H1 (cell line): ENCODE data around the gene SMAGP.

Experiments used
- CEBPB ChIP-seq: IDR thresholded peaks from 2 replicates; pipeline ENCODE4 v1.6.1; 2012; ENCODE audit warnings: low read depth, low read length
- CHD2 ChIP-seq: IDR thresholded peaks from 2 replicates; pipeline ENCODE4 v1.6.1; 2012; ENCODE audit warnings: low read length, improper control_type of control experiment
- EGR1 ChIP-seq: IDR thresholded peaks from 2 replicates; pipeline ENCODE4 v1.6.1; 2011; ENCODE audit warnings: low read depth, low read length, borderline replicate concordance
- EP300 ChIP-seq, 2 experiments: IDR thresholded peaks; 1 replicate in 1 of 2; 2 replicates in 1 of 2; pipeline ENCODE4 v1.6.1; 2011 to 2012; ENCODE audit warnings: low read depth in 2 of 2, low read length in 2 of 2, mild to moderate bottlenecking in 2 of 2, borderline replicate concordance in 1 of 2, inconsistent platforms in 1 of 2, moderate library complexity in 1 of 2
- EZH2 ChIP-seq: fragments of 200-600 bp; sonication (generic); IDR thresholded peaks from 2 replicates; pipeline ENCODE4 v1.7.1; 2012; ENCODE audit warnings: low read depth, mild to moderate bottlenecking, moderate library complexity, low read length, inconsistent platforms; ENCODE audit not compliant: severe bottlenecking
- POLR2AphosphoS5 ChIP-seq: IDR thresholded peaks from 2 replicates; pipeline ENCODE4 v1.6.1; 2011; ENCODE audit warnings: low read depth, low read length
- RFX5 ChIP-seq: IDR thresholded peaks from 2 replicates; pipeline ENCODE4 v1.6.1; 2011; ENCODE audit warnings: low read depth, low read length, improper control_type of control experiment, borderline replicate concordance
- SIN3A ChIP-seq, 2 experiments: IDR thresholded peaks in 1 of 2; conservative IDR thresholded peaks in 1 of 2; 2 replicates each; pipeline ENCODE4 v1.6.1; 2011 to 2012; ENCODE audit warnings: low read length in 2 of 2, improper control_type of control experiment in 1 of 2, low read depth in 1 of 2, mild to moderate bottlenecking in 1 of 2
- SP2 ChIP-seq: IDR thresholded peaks from 2 replicates; pipeline ENCODE4 v1.6.1; 2012; ENCODE audit warnings: mild to moderate bottlenecking, low read length, inconsistent platforms
- TAF1 ChIP-seq: IDR thresholded peaks from 2 replicates; pipeline ENCODE4 v1.6.1; 2011; ENCODE audit warnings: mild to moderate bottlenecking, low read depth, low read length
- TF ChIP-seq, protein P1 (sequence below), 3 experiments: IDR thresholded peaks; 1 replicate in 2 of 3; 2 replicates in 1 of 3; pipeline versions ENCODE4 v1.5.1 to v1.6.1; 2011; ENCODE audit warnings: low read length in 3 of 3, mild to moderate bottlenecking in 3 of 3, inconsistent platforms in 2 of 3, low read depth in 1 of 3, moderate library complexity in 1 of 3; ENCODE audit not compliant: insufficient read depth in 1 of 3; ENCODE audit errors: control extremely low read depth in 1 of 3
- TF ChIP-seq, protein P2 (sequence below): IDR thresholded peaks from 2 replicates; pipeline ENCODE4 v1.6.1; 2011; ENCODE audit warnings: low read length, improper control_type of control experiment

DNA sequence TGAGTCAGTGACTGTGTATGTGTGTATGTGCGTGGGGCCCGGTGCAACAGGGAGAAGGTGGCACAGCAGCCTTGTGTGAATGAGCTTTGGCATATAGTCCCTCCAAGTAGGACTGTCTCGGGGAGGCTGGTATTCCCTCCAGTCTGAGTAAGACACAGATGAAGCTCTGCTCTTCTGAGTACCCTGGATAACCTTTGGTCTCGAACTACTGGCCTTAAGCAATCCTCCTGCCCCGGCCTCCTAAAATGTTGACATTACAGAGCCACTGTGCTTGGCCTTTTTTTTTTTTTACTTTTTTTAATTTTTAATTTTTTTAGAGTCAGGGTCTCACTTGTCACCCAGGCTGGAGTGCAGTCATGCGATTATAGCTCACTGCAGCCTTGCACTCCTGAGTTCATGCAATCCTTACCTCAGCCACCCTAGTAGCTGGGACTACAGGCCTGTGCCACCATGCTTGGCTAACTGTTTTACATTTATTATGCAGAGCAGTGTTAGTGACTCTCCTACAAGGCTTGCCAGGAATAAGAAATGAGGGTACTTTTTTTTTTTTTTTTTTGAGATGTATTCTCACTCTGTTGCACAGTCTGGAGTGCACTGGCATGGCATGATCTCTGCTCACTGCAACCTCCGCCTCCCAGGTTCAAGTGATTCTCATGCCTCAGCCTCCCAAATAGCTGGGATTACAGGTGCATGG lies 41.0 kb downstream of the SMAGP start:
- TF ChIP-seq TAF1 (no peak), POLR2AphosphoS5 (no peak), EZH2 (no peak), CEBPB (no peak), SIN3A (conservative IDR thresholded peaks at IDR 0.05 in 1 of 2, IDR thresholded peaks at IDR 0.05 in 1 of 2; ENCODE audit: low read depth in 1 of 2, low read length in 2 of 2) (no peak), SP2 (no peak), CHD2 (no peak), EP300 (IDR thresholded peaks at IDR 0.05; ENCODE audit: borderline replicate concordance in 1 of 2, low read depth in 2 of 2, low read length in 2 of 2) (no peak), EGR1 (no peak), RFX5 (no peak)
- TF ChIP-seq, protein P1, sequence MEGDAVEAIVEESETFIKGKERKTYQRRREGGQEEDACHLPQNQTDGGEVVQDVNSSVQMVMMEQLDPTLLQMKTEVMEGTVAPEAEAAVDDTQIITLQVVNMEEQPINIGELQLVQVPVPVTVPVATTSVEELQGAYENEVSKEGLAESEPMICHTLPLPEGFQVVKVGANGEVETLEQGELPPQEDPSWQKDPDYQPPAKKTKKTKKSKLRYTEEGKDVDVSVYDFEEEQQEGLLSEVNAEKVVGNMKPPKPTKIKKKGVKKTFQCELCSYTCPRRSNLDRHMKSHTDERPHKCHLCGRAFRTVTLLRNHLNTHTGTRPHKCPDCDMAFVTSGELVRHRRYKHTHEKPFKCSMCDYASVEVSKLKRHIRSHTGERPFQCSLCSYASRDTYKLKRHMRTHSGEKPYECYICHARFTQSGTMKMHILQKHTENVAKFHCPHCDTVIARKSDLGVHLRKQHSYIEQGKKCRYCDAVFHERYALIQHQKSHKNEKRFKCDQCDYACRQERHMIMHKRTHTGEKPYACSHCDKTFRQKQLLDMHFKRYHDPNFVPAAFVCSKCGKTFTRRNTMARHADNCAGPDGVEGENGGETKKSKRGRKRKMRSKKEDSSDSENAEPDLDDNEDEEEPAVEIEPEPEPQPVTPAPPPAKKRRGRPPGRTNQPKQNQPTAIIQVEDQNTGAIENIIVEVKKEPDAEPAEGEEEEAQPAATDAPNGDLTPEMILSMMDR (IDR thresholded peaks at IDR 0.05; ENCODE audit: control extremely low read depth in 1 of 3, insufficient read depth in 1 of 3, low read depth in 1 of 3, low read length in 3 of 3), result no peak
- TF ChIP-seq, protein P2, sequence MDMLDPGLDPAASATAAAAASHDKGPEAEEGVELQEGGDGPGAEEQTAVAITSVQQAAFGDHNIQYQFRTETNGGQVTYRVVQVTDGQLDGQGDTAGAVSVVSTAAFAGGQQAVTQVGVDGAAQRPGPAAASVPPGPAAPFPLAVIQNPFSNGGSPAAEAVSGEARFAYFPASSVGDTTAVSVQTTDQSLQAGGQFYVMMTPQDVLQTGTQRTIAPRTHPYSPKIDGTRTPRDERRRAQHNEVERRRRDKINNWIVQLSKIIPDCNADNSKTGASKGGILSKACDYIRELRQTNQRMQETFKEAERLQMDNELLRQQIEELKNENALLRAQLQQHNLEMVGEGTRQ, result no peak
